Measurements from ENCODE around the gene FIZ1. TPM values are rescaled to one million over a fixed set of nuclear protein-coding genes. Genes with fewer than 3 reads are reported as not detected.
"Not testable (repeated sequence)": the region's sequence is repeated elsewhere in the genome, so short reads cannot be mapped to it uniquely, and the experiment has no call there.

The FIZ1 gene
- total RNA-seq, 1 experiment from 2014 or later = 5.0 TPM

- no peak for DNase-seq (ENCODE audit: extremely low read depth, low read depth)
Measured at GRCh38 chr19:55578761-55579747, 20.3 kb downstream of the FIZ1 start.

- no peak for DNase-seq (ENCODE audit: extremely low read depth, low read depth)
Measured at GRCh38 chr19:55578031-55578760, 21.1 kb downstream of the FIZ1 start.

- DNase-seq (ENCODE audit: extremely low read depth, low read depth) = no peak
Measured at GRCh38 chr19:55576746-55577145, 22.6 kb downstream of the FIZ1 start.

GRCh38 chr19:55573929-55574328, 25.4 kb downstream of the FIZ1 start:
- DNase-seq (ENCODE audit: extremely low read depth, low read depth) = not testable (repeated sequence)

GRCh38 chr19:55569477-55569876, 29.8 kb downstream of the FIZ1 start:
- DNase-seq (ENCODE audit: extremely low read depth, low read depth) = not testable (repeated sequence)

GRCh38 chr19:55567708-55568328, 31.5 kb downstream of the FIZ1 start:
- no peak for DNase-seq (ENCODE audit: extremely low read depth, low read depth)

- no peak for DNase-seq (ENCODE audit: extremely low read depth, low read depth)
Measured at GRCh38 chr19:55566823-55567222, 32.5 kb downstream of the FIZ1 start.

- no peak for DNase-seq (ENCODE audit: extremely low read depth, low read depth)
Measured at GRCh38 chr19:55563261-55563690, 36.0 kb downstream of the FIZ1 start.

- DNase-seq (ENCODE audit: extremely low read depth, low read depth) = no peak
Measured at GRCh38 chr19:55559684-55560083, 39.6 kb downstream of the FIZ1 start.

- no peak for DNase-seq (ENCODE audit: extremely low read depth, low read depth)
Measured at GRCh38 chr19:55554741-55555152, 44.6 kb downstream of the FIZ1 start.

GRCh38 chr19:55554302-55554701, 45.0 kb downstream of the FIZ1 start:
- DNase-seq (ENCODE audit: extremely low read depth, low read depth) = no peak

- DNase-seq (ENCODE audit: extremely low read depth, low read depth) = no peak
Measured at GRCh38 chr19:55553217-55554182, 45.8 kb downstream of the FIZ1 start.

GRCh38 chr19:55552620-55553019, 46.7 kb downstream of the FIZ1 start:
- DNase-seq (ENCODE audit: extremely low read depth, low read depth) = no peak

GRCh38 chr19:55552206-55552605, 47.1 kb downstream of the FIZ1 start:
- no peak for DNase-seq (ENCODE audit: extremely low read depth, low read depth)

- no peak for DNase-seq (ENCODE audit: extremely low read depth, low read depth)
Measured at GRCh38 chr19:55550321-55550650, 49.0 kb downstream of the FIZ1 start.

- DNase-seq (ENCODE audit: extremely low read depth, low read depth) = peak; percentile 40
Measured at GRCh38 chr19:55549500-55550320, 49.6 kb downstream of the FIZ1 start.

- DNase-seq (ENCODE audit: extremely low read depth, low read depth) = no peak
Measured at GRCh38 chr19:55546822-55547614, 52.3 kb downstream of the FIZ1 start.

GRCh38 chr19:55546011-55546410, 53.3 kb downstream of the FIZ1 start:
- DNase-seq (ENCODE audit: extremely low read depth, low read depth) = no peak

All from NCI-H460 (cell line).